ENCODE data around the gene TLDC2.

- TF ChIP-seq POLR2AphosphoS5 (IDR thresholded peaks at IDR 0.05; ENCODE audit: low read depth, low read length) (no peak), POLR2A (IDR thresholded peaks at IDR 0.05; ENCODE audit: low read depth, low read length) (no peak), POU2F2 (IDR thresholded peaks at IDR 0.05; ENCODE audit: low read depth, low read length) (no peak), TAF1 (IDR thresholded peaks at IDR 0.05; ENCODE audit: low read depth, low read length) (no peak), SPI1 (IDR thresholded peaks at IDR 0.05; ENCODE audit: low read depth, low read length) (no peak)
Measured at GRCh38 chr20:36860811-36861624, 14.9 kb upstream of the TLDC2 start.

All from GM12891 (cell line).